T-cell (primary cell): ENCODE results near the gene PPP4C. TPM values are rescaled to one million over a fixed set of nuclear protein-coding genes. Genes with fewer than 3 reads are reported as not detected.
A peak's percentile ranks its signal among the peaks of the same experiment; 100 is the strongest.

Experiments used
- ATAC-seq, 4 experiments: fragments of 200-7000 bp in 3 of 4; fragments of 150-1000 bp in 1 of 4; cut with Tn5 transposase; replicated peaks in 1 of 4; 1 replicate in 3 of 4; 2 replicates in 1 of 4; pipeline ENCODE4 v1.10.0; 2021; ENCODE audit warnings: moderate library complexity in 3 of 4, mild to moderate bottlenecking in 2 of 4, moderate number of reproducible peaks in 1 of 4
- CTCF ChIA-PET, 2 donors: fragments of 300-600 bp; sonication (Branson Sonifier 250); formaldehyde crosslinking; loops; one replicate each; lab custom pipeline; 2022; ENCODE audit warnings: antibody characterized with exemption in 2 of 2; lab: Charles Lee
- POLR2A ChIA-PET, 2 donors: fragments of 300-600 bp; sonication (Branson Sonifier 250); formaldehyde crosslinking; loops; one replicate each; lab custom pipeline; 2022; ENCODE audit warnings: antibody characterized with exemption in 2 of 2; lab: Charles Lee
- DNase-seq, 35 experiments: peaks; one replicate each; pipeline versions ENCODE4 v3.0.0 to v3.0.0-alpha.2; 2013 to 2023
- H3K27ac ChIP-seq: one replicate; pipeline ENCODE4 v1.5.1; 2013; ENCODE audit warnings: low read length
- H3K27me3 ChIP-seq, 2 experiments: replicated peaks in 1 of 2; 1 replicate in 1 of 2; 2 replicates in 1 of 2; pipeline versions ENCODE4 v1.6.1 to v1.7.0; 2013; ENCODE audit warnings: low read length in 1 of 2, mixed read lengths in 1 of 2; ENCODE audit not compliant: control insufficient read depth in 2 of 2, insufficient read depth in 2 of 2; ENCODE audit errors: extremely low read depth in 1 of 2
- H3K36me3 ChIP-seq, 2 donors: 1 replicate in 1 of 2; 2 replicates in 1 of 2; pipeline versions ENCODE4 v1.6.1 to v1.7.0; 2013; ENCODE audit warnings: low read length in 1 of 2; ENCODE audit not compliant: control insufficient read depth in 2 of 2, insufficient read depth in 1 of 2; ENCODE audit errors: extremely low read depth in 1 of 2
- H3K4me1 ChIP-seq, 2 experiments: 1 replicate in 1 of 2; 2 replicates in 1 of 2; pipeline versions ENCODE4 v1.6.1 to v1.7.0; 2013; ENCODE audit warnings: low read length in 2 of 2, mixed read lengths in 1 of 2; ENCODE audit not compliant: insufficient read depth in 2 of 2, control insufficient read depth in 1 of 2; ENCODE audit errors: extremely low read depth in 1 of 2
- H3K4me3 ChIP-seq, 2 donors: 1 replicate in 1 of 2; 2 replicates in 1 of 2; pipeline versions ENCODE4 v1.5.1 to v1.7.0; 2013; ENCODE audit warnings: mild to moderate bottlenecking in 2 of 2, low read length in 1 of 2, moderate library complexity in 1 of 2; ENCODE audit not compliant: control insufficient read depth in 1 of 2; ENCODE audit errors: extremely low read depth in 1 of 2
- H3K9me3 ChIP-seq: 2 replicates; pipeline ENCODE4 v1.7.0; 2013
- H3K27ac Mint-ChIP-seq, 2 donors: one replicate each; pipeline ENCODE4 v1.8.0; 2020 to 2021; ENCODE audit warnings: mild to moderate bottlenecking in 2 of 2, mixed read lengths in 2 of 2
- H3K27me3 Mint-ChIP-seq, 2 donors: one replicate each; pipeline ENCODE4 v1.8.0; 2021 to 2022; ENCODE audit warnings: mixed read lengths in 2 of 2
- H3K36me3 Mint-ChIP-seq: one replicate; pipeline ENCODE4 v1.8.0; 2021; ENCODE audit warnings: mixed read lengths
- H3K4me1 Mint-ChIP-seq, 3 donors: one replicate each; pipeline ENCODE4 v1.8.0; 2020 to 2022; ENCODE audit warnings: mixed read lengths in 3 of 3, mild to moderate bottlenecking in 1 of 3
- H3K4me3 Mint-ChIP-seq, 3 donors: one replicate each; pipeline ENCODE4 v1.8.0; 2020 to 2022; ENCODE audit warnings: mild to moderate bottlenecking in 3 of 3, mixed read lengths in 3 of 3, moderate library complexity in 3 of 3
- H3K9me3 Mint-ChIP-seq, 3 donors: one replicate each; pipeline ENCODE4 v1.8.0; 2020 to 2022; ENCODE audit warnings: mixed read lengths in 3 of 3
- WGBS: methylation state at CpG from one replicate; pipeline ENCODE4 v1.1.5; 2013; ENCODE audit warnings: missing lambda C conversion rate; ENCODE audit not compliant: insufficient coverage; 5-methylcytosine and 5-hydroxymethylcytosine counted together
- total RNA-seq, 35 experiments: library from RNA in 6 of 35; stranded (reverse) in 6 of 35; fragments of 120-200 nt in 1 of 35; gene quantifications; one replicate each; pipeline versions ENCODE4 v1.2.1 to v1.2.4 and lab custom pipeline; 2013 to 2026

PPP4C gene
- total RNA-seq, 5 donors from 2014 or later (not counting 1 experiment from before 2014, with no cell fraction given) = 71.2 to 110 (median 97.9) TPM

DNA sequence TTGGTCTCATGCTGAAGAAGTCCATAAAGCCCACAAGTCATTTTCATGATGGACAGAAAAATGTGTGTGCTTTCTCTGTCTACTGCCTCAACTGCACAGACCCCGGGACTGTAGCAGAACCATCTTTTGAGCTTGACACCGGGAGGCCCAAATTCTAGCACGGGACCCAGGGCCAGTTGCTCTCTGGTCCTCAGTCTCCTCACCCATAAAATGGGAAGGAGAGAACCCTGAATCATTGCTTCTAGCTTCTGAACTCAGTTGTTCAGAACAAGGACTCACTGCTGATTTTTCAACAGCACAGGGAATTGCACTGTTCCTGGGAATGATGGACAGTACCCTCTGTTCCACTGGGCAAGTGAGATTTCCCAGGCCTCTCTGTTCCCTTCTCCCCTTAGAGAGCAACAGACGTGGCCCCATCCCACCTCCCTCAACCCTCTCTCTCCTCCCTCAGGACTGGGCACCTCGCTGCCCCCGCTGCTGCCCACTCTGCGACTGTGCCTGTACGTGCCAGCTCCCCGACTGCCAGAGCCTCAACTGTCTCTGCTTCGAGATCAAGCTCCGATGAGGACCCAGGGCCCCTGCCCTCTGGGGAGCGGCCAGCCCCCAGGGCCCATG lies 12.4 kb upstream of the PPP4C start:
- peak overlapping the region; percentile 99 for H3K27ac Mint-ChIP-seq
- no peak for ATAC-seq
- 63% methylated on average over 12 of the region's 12 CpGs for WGBS

GRCh38 chr16:30063893-30064728 lies 11.7 kb upstream of the PPP4C start:
- WGBS = 7% methylated on average over 9 of the region's 27 CpGs
- Mint-ChIP-seq H3K27me3 (no peaks in the 10 kb centered on the region), H3K4me1 (peaks cover 23 to 30% (median 28%) of the 10 kb centered on the region in 3 donors), H3K36me3 (peaks cover 18% of the 10 kb centered on the region), H3K27ac (peak overlapping the region; percentile 99), H3K9me3 (no peaks in the 10 kb centered on the region), H3K4me3 (peak overlapping the region; percentile 94 to 99 (median 98))
- Histone ChIP-seq H3K9me3 (no peaks in the 10 kb centered on the region), H3K27ac (peak overlapping the region; percentile 93), H3K4me1 (peaks cover 14 to 49% of the 10 kb centered on the region in 2 experiments), H3K36me3 (peaks cover 8 to 23% of the 10 kb centered on the region in 2 donors), H3K4me3 (peak overlapping the region; percentile 95 to 96), H3K27me3 (no peaks in the 10 kb centered on the region)
- ATAC-seq (peak; percentile 22 to 33 (median 28)), DNase-seq (peak; percentile 24 to 78 (median 58))
- ChIA-PET POLR2A (interaction anchor here in 1 of 2 donors (0.6 kb wide), 2 partner anchors 11 to 256 kb away, joined by 4 to 5 read pairs; no protein-coding TSS in a partner anchor), CTCF (interaction anchor here (1.2 to 1.7 kb wide), 2 partner anchors 21 to 27 kb away, joined by 4 to 12 read pairs; partner anchors contain the start of gene TBX6 (in 1 of the 2))

More for the DNA sequence above, 12.4 kb upstream of the PPP4C start:
- Histone ChIP-seq H3K4me1 (peaks cover 14 to 42% of the 10 kb centered on the region in 2 experiments), H3K27ac (peak overlapping the region; percentile 93), H3K9me3 (no peaks in the 10 kb centered on the region), H3K27me3 (no peaks in the 10 kb centered on the region), H3K4me3 (peak overlapping the region in 1 of 2 donors; percentile 96), H3K36me3 (peaks cover 4 to 15% of the 10 kb centered on the region in 2 donors)
- Mint-ChIP-seq H3K4me1 (peaks cover 21 to 24% (median 23%) of the 10 kb centered on the region in 3 donors), H3K9me3 (no peaks in the 10 kb centered on the region), H3K27me3 (no peaks in the 10 kb centered on the region), H3K4me3 (peak overlapping the region; percentile 13 to 98 (median 94)), H3K36me3 (peaks cover 12% of the 10 kb centered on the region)
- POLR2A ChIA-PET = interaction anchor here in 1 of 2 donors (0.7 kb wide), 1 partner anchor 13 kb away, joined by 5 read pairs; no protein-coding TSS in a partner anchor
- CTCF ChIA-PET = interaction anchor here (0.7 to 1.2 kb wide), 2 partner anchors 20 to 29 kb away, joined by 4 to 7 read pairs; partner anchors contain the start of gene TBX6 (in 1 of the 2)
- DNase-seq = peak in 1 of 35 experiments; percentile 16

DNA sequence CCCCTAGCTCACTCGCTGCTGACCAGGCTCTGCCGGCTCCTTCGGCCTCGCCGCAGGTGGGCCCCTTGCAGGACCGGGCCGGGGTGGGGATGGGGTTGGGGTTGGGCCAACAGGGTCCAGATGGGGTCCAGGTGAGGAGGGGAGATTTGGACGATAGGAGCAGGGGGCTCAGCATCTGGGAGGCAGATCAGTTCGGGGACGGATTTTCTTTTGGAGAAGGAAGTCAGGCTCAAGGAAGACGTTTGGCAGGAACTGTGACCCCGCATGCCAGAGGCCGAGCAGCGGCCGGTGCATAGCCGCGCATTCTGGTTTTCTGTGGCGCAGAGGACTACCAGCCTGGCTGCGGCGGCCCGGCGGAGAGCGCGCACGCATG lies 11.1 kb upstream of the PPP4C start:
- peak overlapping the region; percentile 94 to 99 (median 98) for H3K4me3 Mint-ChIP-seq
- ATAC-seq (no peak), DNase-seq (peak in 1 of 35 experiments; percentile 7)
- CTCF ChIA-PET = interaction anchor here in 1 of 2 donors (1.7 kb wide), 1 partner anchor 27 kb away, joined by 12 read pairs; the partner anchor contains the start of gene TBX6
- Histone ChIP-seq H3K36me3 (peaks cover 13 to 29% of the 10 kb centered on the region in 2 donors), H3K4me3 (peak overlapping the region; percentile 95 to 96), H3K4me1 (peaks cover 14 to 55% of the 10 kb centered on the region in 2 experiments), H3K27ac (peak overlapping the region; percentile 93), H3K9me3 (no peaks in the 10 kb centered on the region), H3K27me3 (no peaks in the 10 kb centered on the region)
- POLR2A ChIA-PET = interaction anchor here in 1 of 2 donors (0.6 kb wide), 2 partner anchors 10 to 257 kb away, joined by 4 to 5 read pairs; no protein-coding TSS in a partner anchor
- H3K4me1 Mint-ChIP-seq = peaks cover 29 to 36% (median 34%) of the 10 kb centered on the region in 3 donors
- peaks cover 23% of the 10 kb centered on the region for H3K36me3 Mint-ChIP-seq
- no peaks in the 10 kb centered on the region for H3K9me3 Mint-ChIP-seq
- H3K27me3 Mint-ChIP-seq = no peaks in the 10 kb centered on the region
- peak overlapping the region; percentile 98 to 99 for H3K27ac Mint-ChIP-seq
- 0% methylated on average over 23 of the region's 25 CpGs for WGBS

DNA sequence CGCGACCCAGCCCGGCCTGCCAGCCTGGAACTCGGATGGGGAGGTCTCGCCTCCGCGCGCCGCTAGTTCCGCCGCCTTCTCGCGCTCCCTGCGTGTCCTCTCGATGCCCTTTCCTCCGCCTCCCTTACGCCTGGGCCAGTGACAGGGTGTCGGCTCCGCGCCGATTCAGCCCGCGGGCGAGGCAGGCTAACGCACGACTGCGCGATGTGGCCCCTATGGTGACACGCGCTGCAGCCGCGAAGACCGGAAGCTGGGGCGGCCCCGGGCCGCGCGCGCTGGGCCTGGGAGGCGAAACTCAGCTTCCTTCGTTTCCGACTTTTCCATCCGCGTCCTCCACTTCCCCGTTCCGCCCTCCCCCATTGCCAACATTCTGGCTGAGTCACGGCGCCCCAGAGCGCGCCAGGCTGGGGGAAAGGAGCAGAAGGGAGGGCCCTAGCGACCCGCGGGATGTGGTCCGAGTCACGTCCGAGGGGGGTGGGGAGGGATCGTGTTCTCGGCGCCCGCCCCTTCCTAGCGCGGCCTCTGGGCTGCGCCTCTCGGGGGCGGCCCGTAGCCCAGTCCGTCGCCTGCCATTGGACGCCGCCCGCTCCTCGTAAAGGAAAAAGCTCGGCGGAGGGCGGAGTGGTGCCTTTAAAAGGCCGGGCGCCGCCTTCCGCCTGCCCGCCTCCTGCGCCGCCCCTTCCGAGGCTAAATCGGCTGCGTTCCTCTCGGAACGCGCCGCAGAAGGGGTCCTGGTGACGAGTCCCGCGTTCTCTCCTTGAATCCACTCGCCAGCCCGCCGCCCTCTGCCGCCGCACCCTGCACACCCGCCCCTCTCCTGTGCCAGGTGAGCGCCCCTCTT lies 10.5 kb upstream of the PPP4C start, which contains the start of gene ALDOA:
ALDOA (plus strand) TSS at position 659 of the 841 bp plus-strand sequence. CDS start 1,138 bp downstream, outside the sequence.
- Histone ChIP-seq H3K4me3 (peak within 1 kb of the TSS; percentile 95 to 96), H3K4me1 (peaks cover 14 to 61% of the 10 kb centered on the region in 2 experiments), H3K36me3 (peaks cover 14 to 35% of the 10 kb centered on the region in 2 donors), H3K9me3 (no peaks in the 10 kb centered on the region), H3K27me3 (no peaks in the 10 kb centered on the region), H3K27ac (peak within 1 kb of the TSS; percentile 93)
- H3K27ac Mint-ChIP-seq = peak within 1 kb of the TSS; percentile 98
- peak within 1 kb of the TSS; percentile 94 to 99 (median 98) for H3K4me3 Mint-ChIP-seq
- CTCF ChIA-PET = interaction anchor here (0.5 to 1.7 kb wide), 3 partner anchors 10 to 26 kb away, joined by 3 to 12 read pairs (median 4); partner anchors contain the start of gene TBX6 (in 1 of the 2)
- under 1% methylated on average over 77 of the region's 99 CpGs for WGBS
- peaks cover 30 to 39% (median 39%) of the 10 kb centered on the region in 3 donors for H3K4me1 Mint-ChIP-seq
- H3K36me3 Mint-ChIP-seq = peaks cover 27% of the 10 kb centered on the region
- POLR2A ChIA-PET = interaction anchor here in 1 of 2 donors (1.6 kb wide), 1 partner anchor 11 kb away, joined by 6 read pairs; the partner anchor contains the start of gene PPP4C
- H3K27me3 Mint-ChIP-seq = no peaks in the 10 kb centered on the region
- ATAC-seq (peak; percentile 83 to 88 (median 86)), DNase-seq (peak; percentile 87 to 96 (median 91))
- no peaks in the 10 kb centered on the region for H3K9me3 Mint-ChIP-seq

DNA sequence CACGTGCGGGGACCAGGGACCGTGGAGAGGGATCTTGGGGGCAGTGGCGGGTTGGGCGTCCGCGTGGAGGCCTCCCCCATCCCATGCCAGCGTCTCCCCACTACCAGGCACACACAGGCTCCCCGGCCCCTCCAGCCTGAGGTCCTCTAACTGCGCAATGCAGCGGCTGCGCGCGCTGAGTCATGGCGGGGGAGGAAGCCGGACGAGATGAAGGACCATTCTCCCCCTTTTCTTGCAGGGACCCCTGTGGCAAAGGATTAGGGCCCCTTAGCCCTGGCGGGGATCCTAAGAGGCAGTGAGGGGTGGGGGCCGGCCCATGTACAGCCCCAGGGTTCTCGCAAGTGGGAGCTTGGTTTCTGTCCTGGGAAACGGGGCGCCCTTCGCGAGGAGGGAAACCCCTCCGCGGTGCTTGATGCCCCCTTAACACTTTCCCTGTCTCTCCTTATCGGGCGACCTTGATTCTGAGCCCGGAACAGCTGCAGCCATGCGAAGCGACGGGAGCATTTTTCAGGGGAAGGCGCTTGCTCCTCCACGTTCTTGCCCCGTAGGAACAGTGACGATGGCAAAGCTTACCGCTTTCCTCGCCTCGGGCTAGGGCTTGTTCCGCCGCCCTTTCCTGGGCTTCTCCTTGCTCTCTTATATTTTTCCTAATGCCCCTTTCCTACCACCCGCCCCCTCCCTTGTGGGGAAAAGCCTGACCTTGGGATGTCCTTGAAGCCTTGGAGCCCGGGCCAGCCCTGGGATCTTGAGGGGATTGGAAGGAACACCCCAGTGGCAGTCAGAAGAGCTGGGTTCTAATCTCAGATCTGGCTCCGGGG lies 9.6 kb upstream of the PPP4C start:
- Histone ChIP-seq H3K4me3 (peak overlapping the region; percentile 95 to 96), H3K4me1 (peaks cover 14 to 61% of the 10 kb centered on the region in 2 experiments), H3K36me3 (peaks cover 14 to 41% of the 10 kb centered on the region in 2 donors), H3K27ac (peak overlapping the region; percentile 73), H3K9me3 (no peaks in the 10 kb centered on the region), H3K27me3 (no peaks in the 10 kb centered on the region)
- under 1% methylated on average over 24 of the region's 44 CpGs for WGBS
- ChIA-PET CTCF (interaction anchor here (0.5 to 1.7 kb wide), 3 partner anchors 11 to 25 kb away, joined by 3 to 12 read pairs (median 4); partner anchors contain the start of gene TBX6 (in 1 of the 2)), POLR2A (interaction anchor here in 1 of 2 donors (0.7 to 1.6 kb wide), 2 partner anchors 10 to 345 kb away, joined by 3 to 6 read pairs; partner anchors contain the start of gene PPP4C)
- peak in 10 of 35 experiments; percentile 11 to 49 (median 24) for DNase-seq
- Mint-ChIP-seq H3K9me3 (no peaks in the 10 kb centered on the region), H3K27me3 (no peaks in the 10 kb centered on the region), H3K36me3 (peaks cover 30% of the 10 kb centered on the region), H3K27ac (peak overlapping the region; percentile 98), H3K4me1 (peaks cover 30 to 42% (median 42%) of the 10 kb centered on the region in 3 donors), H3K4me3 (peak overlapping the region; percentile 94 to 99 (median 98))
- ATAC-seq = peak in 1 of 4 experiments; percentile 3
